Activated T-cell treated with anti-CD3 and anti-CD28 coated beads, Interleukin-2, amount 50 U/mL, for 4 hours (primary cell): Measurements from ENCODE around the gene OR7A10. TPM values are rescaled to one million over a fixed set of nuclear protein-coding genes. Genes with fewer than 3 reads are reported as not detected.

Source experiments
- ATAC-seq, 2 donors: fragments of 200-7000 bp; cut with Tn5 transposase; one replicate each; pipeline ENCODE4 v1.10.0; 2021
- DNase-seq: peaks from one replicate; pipeline ENCODE4 v3.0.0-alpha.2; 2020
- H3K27me3 Mint-ChIP-seq: one replicate; pipeline ENCODE4 v1.8.0; 2021; ENCODE audit warnings: low read depth, mixed read lengths
- H3K36me3 Mint-ChIP-seq: one replicate; pipeline ENCODE4 v1.8.0; 2022; ENCODE audit warnings: mixed read lengths; ENCODE audit not compliant: insufficient read depth
- H3K4me1 Mint-ChIP-seq: one replicate; pipeline ENCODE4 v1.8.0; 2021; ENCODE audit warnings: low read depth, mixed read lengths
- H3K4me3 Mint-ChIP-seq: one replicate; pipeline ENCODE4 v1.8.0; 2021; ENCODE audit warnings: mild to moderate bottlenecking, moderate library complexity, mixed read lengths
- H3K9me3 Mint-ChIP-seq: one replicate; pipeline ENCODE4 v1.8.0; 2021; ENCODE audit warnings: mixed read lengths
- total RNA-seq, 3 donors: library from RNA; stranded (reverse); gene quantifications; one replicate each; pipeline ENCODE4 v1.2.1, GENCODE V29; 2021

The OR7A10 gene
- total RNA-seq: not detected

DNA sequence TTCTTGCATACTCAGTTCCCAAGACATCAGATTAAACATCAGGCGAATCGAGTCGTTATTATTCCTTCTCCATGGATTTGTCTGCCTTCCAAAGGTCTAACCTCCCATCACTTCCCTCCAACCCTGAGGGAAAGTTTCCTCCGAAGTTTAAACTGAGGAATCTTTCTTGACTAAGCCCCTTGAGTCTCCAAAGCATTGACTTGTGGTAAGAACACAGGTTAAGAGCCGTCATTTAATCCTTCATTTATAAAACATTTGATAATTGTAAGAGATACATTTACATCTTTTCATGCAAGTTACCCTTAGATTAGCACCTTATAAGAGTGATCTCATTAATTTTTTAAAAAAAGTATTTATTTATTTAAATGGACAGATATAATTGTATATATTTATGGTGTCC lies at the start of gene OR7A10:
Gene OR7A10 (minus strand): TSS at position 101 of the 400 bp plus-strand sequence. CDS start 7,045 bp downstream, outside the sequence.
- H3K36me3 Mint-ChIP-seq: no peaks in the 10 kb centered on the region
- ATAC-seq (no peak), DNase-seq (no peak)
- peaks cover 47% of the 10 kb centered on the region for H3K27me3 Mint-ChIP-seq
- H3K4me1 Mint-ChIP-seq: no peaks in the 10 kb centered on the region
- H3K4me3 Mint-ChIP-seq: no peak within 1 kb of the TSS
- no peaks in the 10 kb centered on the region for H3K9me3 Mint-ChIP-seq

DNA sequence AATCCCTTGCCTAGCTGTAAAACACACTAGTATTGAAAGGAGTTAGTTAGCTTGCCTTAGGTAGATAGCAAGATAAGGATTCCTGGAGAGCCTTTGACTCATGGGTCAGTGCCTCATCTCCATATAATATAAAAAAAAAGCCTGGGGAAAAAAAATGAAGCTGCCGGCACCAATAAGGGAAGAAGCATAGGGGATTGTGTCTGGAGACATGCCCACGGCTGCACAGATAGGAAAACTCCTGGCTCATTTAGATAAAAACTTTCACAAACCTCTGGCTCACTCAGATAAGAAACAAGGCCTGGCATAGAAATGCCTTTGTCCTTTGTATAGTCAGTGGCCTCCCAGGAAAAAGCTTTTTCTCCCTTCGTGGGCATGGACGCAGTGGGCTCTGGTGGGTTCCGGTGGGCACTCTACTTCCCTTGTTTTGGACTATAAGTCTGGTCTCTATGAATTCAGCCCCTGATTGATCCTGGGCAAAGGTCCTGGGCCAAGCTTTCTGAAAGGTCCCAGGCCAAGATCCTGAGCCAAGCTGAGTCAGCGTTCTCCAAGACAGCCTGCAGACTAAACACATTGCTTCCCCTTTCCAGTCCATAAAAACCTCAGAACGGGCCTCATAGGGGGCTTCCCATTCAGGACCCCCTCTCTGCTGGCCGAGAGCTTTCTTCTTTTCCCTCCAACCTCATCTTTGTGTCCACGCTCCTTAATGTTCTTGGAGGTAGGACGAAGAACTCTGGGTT lies 42.1 kb upstream of the OR7A10 start:
- Mint-ChIP-seq H3K36me3 (no peaks in the 10 kb centered on the region), H3K4me3 (no peak overlapping the region), H3K9me3 (no peaks in the 10 kb centered on the region), H3K4me1 (peaks cover 6% of the 10 kb centered on the region), H3K27me3 (peaks cover 36% of the 10 kb centered on the region)
- ATAC-seq (no peak), DNase-seq (no peak)

DNA sequence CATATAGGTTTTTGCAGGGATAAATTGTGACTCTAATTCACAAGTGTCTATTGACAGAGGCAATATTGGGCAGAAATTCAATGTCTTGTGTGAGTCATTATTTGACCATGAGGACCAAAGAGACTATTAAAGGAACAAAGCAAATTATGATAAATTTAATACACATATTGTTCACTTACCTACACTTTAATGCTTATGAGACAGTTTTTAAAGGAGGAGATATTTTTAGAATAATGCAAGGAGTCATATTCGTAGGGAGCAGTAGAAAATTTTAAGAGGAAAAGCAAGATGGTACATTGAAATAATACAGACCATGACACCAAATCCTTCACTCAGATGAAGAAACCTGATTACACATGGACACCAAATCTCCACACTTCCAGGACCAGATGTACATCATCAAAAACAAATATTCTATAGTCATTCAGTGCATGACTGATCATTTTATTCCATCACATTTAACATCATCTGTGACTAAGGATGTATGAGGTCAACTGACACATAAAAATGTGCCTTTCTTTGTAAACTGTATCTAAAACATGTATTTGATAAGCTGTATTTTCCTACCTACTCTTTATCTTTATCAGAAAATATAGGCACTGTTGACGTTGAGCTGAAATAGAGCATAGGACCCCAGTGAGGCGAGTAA lies 41.4 kb upstream of the OR7A10 start:
- Mint-ChIP-seq H3K9me3 (no peaks in the 10 kb centered on the region), H3K4me1 (peaks cover 6% of the 10 kb centered on the region), H3K36me3 (no peaks in the 10 kb centered on the region), H3K4me3 (no peak overlapping the region), H3K27me3 (peaks cover 39% of the 10 kb centered on the region)
- ATAC-seq: no peak
- no peak for DNase-seq

DNA sequence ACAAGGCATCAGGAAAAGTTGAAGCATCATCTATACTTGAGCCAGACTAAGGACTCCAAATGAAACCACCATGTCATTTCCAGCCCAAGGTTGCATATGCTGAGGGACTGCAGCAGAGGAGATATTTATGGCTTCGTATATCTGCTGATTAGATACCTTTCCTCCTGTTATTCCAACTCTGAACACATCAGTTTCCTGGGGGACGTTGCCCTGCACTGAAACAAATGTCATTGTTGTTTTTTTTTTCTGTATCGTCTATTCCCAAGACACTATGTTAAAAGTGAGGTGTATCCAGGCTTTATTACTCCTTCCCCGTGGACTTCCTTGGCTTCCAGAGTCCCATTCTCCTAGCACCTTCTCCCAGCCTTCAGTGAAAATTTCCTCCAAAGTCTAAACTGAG lies 37.3 kb upstream of the OR7A10 start, which contains the start of gene OR7A17:
Gene OR7A17 (minus strand): TSS at position 101 of the 400 bp plus-strand sequence. CDS start 4,777 bp downstream, outside the sequence.
- peaks cover 6% of the 10 kb centered on the region for H3K4me1 Mint-ChIP-seq
- ATAC-seq: no peak
- DNase-seq: no peak
- no peaks in the 10 kb centered on the region for H3K9me3 Mint-ChIP-seq
- no peaks in the 10 kb centered on the region for H3K36me3 Mint-ChIP-seq
- H3K27me3 Mint-ChIP-seq: peaks cover 28% of the 10 kb centered on the region
- H3K4me3 Mint-ChIP-seq: no peak within 1 kb of the TSS

DNA sequence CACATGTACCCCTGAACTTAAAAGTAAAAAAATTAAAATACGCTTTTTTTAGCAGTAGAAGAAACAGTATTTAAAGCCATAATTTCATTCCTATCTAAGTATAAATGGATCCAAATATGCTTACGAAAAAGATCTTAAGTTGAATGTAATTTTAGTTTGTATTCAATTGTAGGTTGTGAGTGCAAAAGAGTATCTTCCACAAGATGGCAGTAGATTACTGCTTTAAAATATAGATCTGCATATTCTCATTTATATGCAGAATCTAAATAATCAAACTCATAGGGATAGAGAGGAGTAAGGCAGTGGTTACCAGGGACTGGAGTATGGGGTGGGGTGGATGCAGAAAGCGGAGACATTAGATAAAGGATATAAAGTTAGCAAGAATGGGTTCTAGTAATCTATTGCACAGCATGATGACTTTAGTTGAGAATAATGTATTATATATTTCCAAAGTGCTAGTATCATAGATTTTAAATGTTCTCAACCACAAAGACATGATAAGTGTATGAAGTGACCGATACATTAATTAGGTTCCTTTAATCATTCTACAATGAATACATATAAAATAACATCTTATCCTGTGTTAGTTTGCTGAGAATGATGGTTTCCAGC lies 23.0 kb upstream of the OR7A10 start:
- Mint-ChIP-seq H3K4me1 (no peaks in the 10 kb centered on the region), H3K27me3 (peaks cover 46% of the 10 kb centered on the region), H3K36me3 (no peaks in the 10 kb centered on the region), H3K4me3 (no peak overlapping the region), H3K9me3 (no peaks in the 10 kb centered on the region)
- ATAC-seq (no peak), DNase-seq (no peak)

DNA sequence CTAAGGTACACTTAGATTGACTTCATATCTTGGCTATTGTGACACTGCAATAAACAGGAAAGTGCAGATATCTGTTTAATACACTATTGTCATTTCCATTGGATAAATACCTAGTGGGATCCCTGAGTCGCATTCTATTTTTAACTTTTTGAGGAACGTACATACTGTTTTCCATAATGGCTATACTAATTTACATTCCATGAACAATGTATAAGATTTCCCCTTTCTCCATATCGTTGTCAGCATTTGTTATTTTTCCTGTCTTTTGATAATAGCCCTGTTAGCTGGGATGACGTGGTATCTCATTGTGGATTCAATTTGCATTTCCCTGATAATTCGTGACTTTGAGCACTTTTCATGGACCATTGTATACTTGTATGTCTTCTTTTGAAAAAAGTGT lies 19.8 kb upstream of the OR7A10 start:
- ATAC-seq: no peak
- DNase-seq: no peak
- no peaks in the 10 kb centered on the region for H3K36me3 Mint-ChIP-seq
- H3K4me3 Mint-ChIP-seq: no peak overlapping the region
- H3K9me3 Mint-ChIP-seq: no peaks in the 10 kb centered on the region
- no peaks in the 10 kb centered on the region for H3K4me1 Mint-ChIP-seq
- peaks cover 52% of the 10 kb centered on the region for H3K27me3 Mint-ChIP-seq

DNA sequence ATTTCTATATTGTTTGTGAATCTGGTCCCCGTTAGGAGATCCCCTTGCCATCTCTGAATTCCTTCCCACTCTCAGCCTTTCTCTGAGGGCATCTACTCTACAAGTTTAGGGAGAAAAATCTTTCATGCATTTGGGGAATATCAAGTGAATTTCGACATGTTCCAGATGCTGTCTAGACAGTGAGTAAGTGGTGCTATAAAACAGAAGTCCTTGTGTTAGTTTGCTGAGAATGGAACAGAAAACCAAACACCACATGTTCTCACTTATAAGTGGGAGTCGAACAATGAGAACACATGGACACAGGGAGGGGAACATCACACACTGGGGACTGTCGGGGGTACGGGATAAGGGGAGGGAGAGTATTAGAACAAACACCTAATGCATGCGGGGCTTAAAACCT lies 5.1 kb downstream of the OR7A10 start:
- no peak for ATAC-seq
- no peak overlapping the region for H3K4me3 Mint-ChIP-seq
- DNase-seq: no peak
- no peaks in the 10 kb centered on the region for H3K9me3 Mint-ChIP-seq
- H3K27me3 Mint-ChIP-seq: peaks cover 43% of the 10 kb centered on the region
- no peaks in the 10 kb centered on the region for H3K36me3 Mint-ChIP-seq
- no peaks in the 10 kb centered on the region for H3K4me1 Mint-ChIP-seq

DNA sequence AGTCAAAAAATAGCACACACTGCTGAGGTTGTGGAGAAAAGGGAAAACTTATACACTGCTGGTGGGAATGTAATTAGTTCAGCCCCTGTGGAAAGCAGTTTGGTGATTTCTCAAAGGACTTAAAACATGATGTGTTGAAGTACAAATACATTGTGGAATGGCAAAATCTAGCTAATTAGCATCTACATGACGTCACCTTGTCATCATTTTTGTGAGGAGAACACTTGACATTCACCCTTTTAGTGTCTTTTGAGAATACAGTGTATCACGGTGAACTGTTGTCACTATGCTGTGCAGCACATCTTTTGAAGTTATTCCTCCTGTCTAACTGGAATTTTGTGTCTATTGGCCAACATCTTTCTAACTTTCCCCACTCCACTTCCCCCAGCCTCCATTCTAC lies 5.6 kb downstream of the OR7A10 start:
- DNase-seq: no peak
- ATAC-seq: no peak
- Mint-ChIP-seq H3K27me3 (peaks cover 39% of the 10 kb centered on the region), H3K4me3 (no peak overlapping the region), H3K9me3 (no peaks in the 10 kb centered on the region), H3K4me1 (no peaks in the 10 kb centered on the region), H3K36me3 (no peaks in the 10 kb centered on the region)

DNA sequence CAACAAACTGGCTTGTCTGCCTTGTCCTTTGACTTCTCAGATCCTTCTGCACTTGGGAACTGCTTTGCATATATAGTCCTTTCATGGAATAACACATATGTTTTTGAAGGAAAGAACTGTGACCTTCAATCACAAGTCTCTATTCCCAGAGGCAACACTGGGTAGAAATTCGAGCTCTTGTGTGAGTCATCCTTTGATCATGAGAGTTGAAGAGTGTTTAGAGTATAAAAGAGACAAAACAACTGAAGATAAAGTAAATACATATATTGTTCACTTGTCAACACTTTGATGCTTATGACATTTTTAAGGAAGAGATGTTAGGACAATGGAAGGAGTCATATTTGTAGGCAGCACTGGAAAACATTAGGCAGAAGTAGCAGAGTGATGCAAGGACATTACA lies 8.5 kb downstream of the OR7A10 start:
- no peaks in the 10 kb centered on the region for H3K36me3 Mint-ChIP-seq
- no peaks in the 10 kb centered on the region for H3K4me1 Mint-ChIP-seq
- DNase-seq (no peak), ATAC-seq (no peak)
- no peaks in the 10 kb centered on the region for H3K9me3 Mint-ChIP-seq
- H3K4me3 Mint-ChIP-seq: no peak overlapping the region
- H3K27me3 Mint-ChIP-seq: peaks cover 36% of the 10 kb centered on the region

DNA sequence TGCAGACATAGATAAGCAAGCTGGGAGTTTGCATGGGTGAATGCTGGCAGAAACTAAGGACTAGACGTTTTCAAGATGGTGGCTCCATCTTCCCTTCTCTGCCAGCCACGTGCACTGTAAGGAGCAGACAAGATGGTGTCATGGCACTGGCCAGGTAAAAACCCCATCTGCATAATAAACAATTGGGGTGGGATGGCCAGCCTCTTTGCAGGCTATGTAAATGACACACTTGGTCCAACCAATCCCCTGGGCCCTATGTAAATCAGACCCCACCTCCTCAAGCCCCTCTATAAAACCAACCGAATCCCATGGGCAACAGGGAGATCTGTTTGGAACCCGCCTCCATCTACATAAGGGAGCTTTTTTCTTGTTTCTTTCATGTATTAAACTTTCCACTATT lies 11.3 kb downstream of the OR7A10 start:
- Mint-ChIP-seq H3K27me3 (peaks cover 22% of the 10 kb centered on the region), H3K4me1 (no peaks in the 10 kb centered on the region), H3K9me3 (no peaks in the 10 kb centered on the region), H3K4me3 (no peak overlapping the region), H3K36me3 (no peaks in the 10 kb centered on the region)
- DNase-seq (no peak), ATAC-seq (no peak)

DNA sequence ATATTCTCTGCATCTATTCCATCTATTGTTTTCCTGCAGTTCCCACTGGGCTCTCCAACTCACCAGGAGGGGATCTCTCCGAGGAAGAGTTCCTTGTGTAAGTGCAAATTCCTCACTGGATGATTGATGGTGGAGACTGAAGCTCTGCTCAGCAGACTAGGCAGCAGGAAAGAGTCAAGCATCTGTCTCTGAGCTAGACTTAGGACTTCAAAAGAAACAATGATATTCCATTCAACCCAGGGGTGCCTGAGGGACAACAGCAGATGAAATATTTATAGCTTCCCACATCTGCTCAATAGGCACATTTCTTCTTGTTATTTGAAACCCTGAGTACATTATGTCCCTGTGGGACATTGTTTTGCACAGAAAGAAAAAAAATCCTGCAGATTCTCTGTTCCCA lies 13.7 kb downstream of the OR7A10 start, which contains the start of the genes OR7A5 and OR7C1:
Gene OR7A5 (minus strand): TSS at position 175 of the 400 bp plus-strand sequence. CDS start 6,944 bp downstream, outside the sequence.
Gene OR7C1 (minus strand): TSS at position 175 of the 400 bp plus-strand sequence. CDS start 35,049 bp downstream, outside the sequence.
- Mint-ChIP-seq H3K4me3 (no peak within 1 kb of the TSS), H3K9me3 (no peaks in the 10 kb centered on the region), H3K4me1 (no peaks in the 10 kb centered on the region), H3K36me3 (no peaks in the 10 kb centered on the region), H3K27me3 (peaks cover 11% of the 10 kb centered on the region)
- ATAC-seq: no peak
- DNase-seq: no peak

DNA sequence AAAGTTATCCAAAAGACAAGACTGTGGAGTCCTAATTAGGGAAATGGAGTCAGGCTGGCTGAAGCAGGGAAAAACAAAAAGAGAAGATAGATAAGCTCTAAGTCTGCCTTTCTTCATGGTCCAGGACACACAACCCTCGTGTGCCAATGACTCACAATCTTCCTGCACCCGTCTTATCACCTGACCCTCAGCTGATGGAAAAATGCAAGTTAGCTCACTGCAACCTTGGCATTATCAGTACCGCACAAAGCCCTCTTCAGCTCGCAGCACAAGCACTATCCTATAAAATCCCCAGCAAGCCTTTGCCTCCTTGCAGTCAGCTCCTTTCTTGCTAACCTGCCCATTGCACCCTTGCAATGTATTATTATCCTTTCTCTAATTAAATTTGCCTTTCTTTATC lies 18.0 kb downstream of the OR7A10 start:
- peaks cover 23% of the 10 kb centered on the region for H3K27me3 Mint-ChIP-seq
- ATAC-seq: no peak
- no peak for DNase-seq
- no peaks in the 10 kb centered on the region for H3K4me1 Mint-ChIP-seq
- no peak overlapping the region for H3K4me3 Mint-ChIP-seq
- no peaks in the 10 kb centered on the region for H3K9me3 Mint-ChIP-seq
- H3K36me3 Mint-ChIP-seq: no peaks in the 10 kb centered on the region

DNA sequence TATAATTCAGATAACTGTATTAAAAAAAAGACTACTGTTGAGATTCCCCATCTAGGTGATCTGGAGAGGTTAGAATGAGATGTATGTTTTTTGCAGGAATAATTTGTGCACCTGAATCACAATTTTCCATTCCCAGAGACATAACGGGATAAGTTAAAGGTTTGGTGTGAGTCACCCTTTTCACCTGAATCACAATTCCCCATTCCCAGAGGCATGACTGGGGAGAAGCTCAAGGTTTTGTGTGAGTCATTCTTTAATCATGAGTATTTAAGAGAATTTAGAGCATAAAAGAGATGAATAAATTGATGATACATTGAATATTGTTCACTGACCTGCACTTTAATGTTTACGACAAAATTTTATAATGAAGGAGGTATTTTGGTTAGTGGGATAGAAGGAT lies 22.7 kb downstream of the OR7A10 start:
- Mint-ChIP-seq H3K27me3 (peaks cover 47% of the 10 kb centered on the region), H3K9me3 (no peaks in the 10 kb centered on the region), H3K4me1 (no peaks in the 10 kb centered on the region), H3K4me3 (no peak overlapping the region), H3K36me3 (no peaks in the 10 kb centered on the region)
- DNase-seq (no peak), ATAC-seq (no peak)

DNA sequence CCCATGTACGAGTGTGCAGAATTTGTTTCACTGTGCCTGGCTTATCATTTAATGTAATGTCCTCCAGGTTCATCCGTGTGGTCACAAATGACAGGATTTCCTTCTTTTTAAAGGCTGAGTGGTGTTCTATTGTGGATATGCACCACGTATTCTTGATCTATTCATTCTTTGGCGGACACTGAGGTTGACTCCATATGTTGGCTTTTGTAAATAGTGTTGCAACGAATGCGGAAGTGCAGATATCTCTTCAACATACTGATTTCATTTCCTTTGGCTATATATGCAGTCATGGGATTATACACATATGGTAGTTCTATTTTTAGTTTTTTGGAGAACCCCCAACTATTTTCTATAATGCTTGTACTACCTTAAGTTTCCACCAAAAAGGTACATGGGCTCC lies 26.8 kb downstream of the OR7A10 start:
- Mint-ChIP-seq H3K36me3 (no peaks in the 10 kb centered on the region), H3K4me3 (no peak overlapping the region), H3K9me3 (no peaks in the 10 kb centered on the region), H3K27me3 (peaks cover 46% of the 10 kb centered on the region), H3K4me1 (no peaks in the 10 kb centered on the region)
- no peak for DNase-seq
- no peak for ATAC-seq
